Measurements from ENCODE around the gene FBXO41.

FBXO41 gene

DNA sequence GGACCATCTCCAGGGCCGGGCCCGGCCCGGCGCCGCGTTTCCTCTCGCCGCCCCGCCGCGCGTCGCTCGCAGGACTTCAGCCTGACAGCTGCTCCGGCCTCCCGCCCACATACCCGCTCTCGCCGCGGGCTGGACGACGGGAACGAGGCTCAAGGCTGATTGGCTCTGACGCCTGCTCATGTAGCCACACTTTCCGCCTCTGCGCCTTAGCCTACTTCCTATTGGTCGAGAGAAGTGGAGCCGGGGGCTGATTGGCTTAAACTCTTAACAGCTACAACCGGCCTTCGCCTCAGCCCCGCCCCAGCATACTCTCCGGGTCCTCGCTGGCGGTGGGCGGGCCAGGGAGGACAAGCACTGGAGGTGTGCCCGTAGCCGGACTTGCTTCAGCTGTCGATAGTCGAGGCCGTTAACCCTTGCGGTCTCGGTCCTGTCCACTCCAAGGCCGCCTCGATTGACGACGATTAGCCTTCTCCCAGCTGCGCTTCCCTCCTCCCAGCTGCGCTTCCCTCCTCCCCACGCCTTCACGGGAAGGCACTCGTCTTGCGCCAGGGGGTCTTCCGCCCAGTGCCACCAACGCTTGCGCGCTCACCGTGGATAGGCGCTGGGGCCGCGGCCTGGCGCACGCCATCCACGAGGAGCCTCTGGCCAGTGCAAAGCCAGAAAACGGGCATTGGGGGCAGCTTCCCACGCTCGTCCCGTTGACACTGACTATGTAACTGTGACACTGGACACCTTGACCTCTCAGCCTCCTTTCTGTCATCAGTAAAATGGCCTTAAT is 50.9 kb downstream of the FBXO41 start, which contains the start of gene PRADC1 (continued):
- TF ChIP-seq ZNF274 (IDR thresholded peaks at IDR 0.05; ENCODE audit: low read length) (no peak), ZNF274 (tag by site-specific recombination; IDR thresholded peaks at IDR 0.05; ENCODE audit: borderline replicate concordance) (no peak), ZNF76 (tag by site-specific recombination; IDR thresholded peaks at IDR 0.05; ENCODE audit: borderline replicate concordance, low read depth) (peak; percentile 65; the same call in 1 of the 2 replicates), ZNF10 (tag by site-specific recombination; IDR thresholded peaks at IDR 0.05) (no peak; the same call in 1 of the 2 replicates), ZNF324 (tag by site-specific recombination; IDR thresholded peaks at IDR 0.05) (peak; percentile 56; the same call in 1 of the 2 replicates), ZNF19 (tag by site-specific recombination; IDR thresholded peaks at IDR 0.05; ENCODE audit: low read depth) (no peak), ZFP3 (tag by site-specific recombination; IDR thresholded peaks at IDR 0.05; ENCODE audit: low read depth) (no peak), WT1 (tag by site-specific recombination; IDR thresholded peaks at IDR 0.05) (peak; percentile 41; the same call in 1 of the 2 replicates), ZNF776 (tag by site-specific recombination; IDR thresholded peaks at IDR 0.05; ENCODE audit: borderline replicate concordance) (no peak), RBAK (tag by site-specific recombination; IDR thresholded peaks at IDR 0.05) (no peak), ZNF24 (tag by site-specific recombination; IDR thresholded peaks at IDR 0.05) (no peak), KLF8 (tag by site-specific recombination; IDR thresholded peaks at IDR 0.05) (peak; percentile 59), ZNF391 (tag by site-specific recombination; IDR thresholded peaks at IDR 0.05; ENCODE audit: borderline replicate concordance, low read depth) (peak; percentile 82; the same call in 1 of the 2 replicates), ZSCAN23 (tag by site-specific recombination; IDR thresholded peaks at IDR 0.05) (peak; percentile 10; the same call in 1 of the 2 replicates), ZNF423 (tag by site-specific recombination; IDR thresholded peaks at IDR 0.05) (peak; percentile 59; the same call in 1 of the 2 replicates), ZNF433 (tag by site-specific recombination; IDR thresholded peaks at IDR 0.05; ENCODE audit: low read depth) (no peak), GLIS2 (tag by site-specific recombination; IDR thresholded peaks at IDR 0.05) (peak; percentile 99), ZNF837 (tag by site-specific recombination; IDR thresholded peaks at IDR 0.05) (no peak)
- TF ChIP-seq, protein P1, sequence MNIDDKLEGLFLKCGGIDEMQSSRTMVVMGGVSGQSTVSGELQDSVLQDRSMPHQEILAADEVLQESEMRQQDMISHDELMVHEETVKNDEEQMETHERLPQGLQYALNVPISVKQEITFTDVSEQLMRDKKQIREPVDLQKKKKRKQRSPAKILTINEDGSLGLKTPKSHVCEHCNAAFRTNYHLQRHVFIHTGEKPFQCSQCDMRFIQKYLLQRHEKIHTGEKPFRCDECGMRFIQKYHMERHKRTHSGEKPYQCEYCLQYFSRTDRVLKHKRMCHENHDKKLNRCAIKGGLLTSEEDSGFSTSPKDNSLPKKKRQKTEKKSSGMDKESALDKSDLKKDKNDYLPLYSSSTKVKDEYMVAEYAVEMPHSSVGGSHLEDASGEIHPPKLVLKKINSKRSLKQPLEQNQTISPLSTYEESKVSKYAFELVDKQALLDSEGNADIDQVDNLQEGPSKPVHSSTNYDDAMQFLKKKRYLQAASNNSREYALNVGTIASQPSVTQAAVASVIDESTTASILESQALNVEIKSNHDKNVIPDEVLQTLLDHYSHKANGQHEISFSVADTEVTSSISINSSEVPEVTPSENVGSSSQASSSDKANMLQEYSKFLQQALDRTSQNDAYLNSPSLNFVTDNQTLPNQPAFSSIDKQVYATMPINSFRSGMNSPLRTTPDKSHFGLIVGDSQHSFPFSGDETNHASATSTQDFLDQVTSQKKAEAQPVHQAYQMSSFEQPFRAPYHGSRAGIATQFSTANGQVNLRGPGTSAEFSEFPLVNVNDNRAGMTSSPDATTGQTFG (tag by site-specific recombination; IDR thresholded peaks at IDR 0.05; ENCODE audit: borderline replicate concordance) = no peak
- TF ChIP-seq, protein P2, sequence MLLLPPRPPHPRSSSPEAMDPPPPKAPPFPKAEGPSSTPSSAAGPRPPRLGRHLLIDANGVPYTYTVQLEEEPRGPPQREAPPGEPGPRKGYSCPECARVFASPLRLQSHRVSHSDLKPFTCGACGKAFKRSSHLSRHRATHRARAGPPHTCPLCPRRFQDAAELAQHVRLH (tag by site-specific recombination; IDR thresholded peaks at IDR 0.05) = no peak; the same call in 1 of the 2 replicates

DNA sequence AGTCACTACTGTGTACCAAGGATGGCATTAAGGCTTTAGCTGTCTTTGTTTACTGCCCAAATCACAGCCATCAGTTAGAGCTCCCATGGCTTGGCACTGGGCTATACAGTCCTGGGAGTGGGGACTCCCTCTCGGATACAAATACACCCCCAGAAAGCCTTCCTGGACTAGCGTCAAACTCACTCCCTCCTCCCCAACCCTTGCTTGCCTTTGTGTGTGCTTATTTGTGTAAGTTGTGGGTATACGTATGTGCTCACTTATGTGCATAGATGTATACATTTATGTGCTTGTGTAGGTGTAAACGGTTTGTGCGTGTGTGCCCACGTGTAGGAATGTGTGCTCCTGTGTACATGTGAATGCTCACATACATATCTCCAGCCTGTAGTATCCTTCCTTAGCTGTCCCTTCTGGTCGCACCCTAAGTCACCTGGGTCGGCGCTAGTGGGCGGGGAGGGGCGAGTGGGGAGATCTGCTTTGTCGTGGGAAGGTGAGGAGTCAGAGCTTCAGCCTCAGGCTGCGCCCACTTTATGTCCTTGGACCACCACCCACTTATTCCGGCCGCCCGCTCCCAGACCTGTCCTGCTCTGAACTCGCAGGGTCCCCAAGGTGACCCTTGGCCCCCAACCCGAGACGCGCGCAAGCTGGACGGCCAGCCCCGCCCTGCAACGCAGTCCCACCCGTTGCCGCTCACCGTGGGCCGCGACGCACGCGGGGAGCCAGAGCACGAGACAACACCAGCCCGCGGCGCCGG is 51.7 kb downstream of the FBXO41 start:
- POLR2A ChIA-PET = interaction anchor here (0.6 to 3.7 kb wide), 15 partner anchors 8 to 154 kb away, joined by 3 to 33 read pairs (median 12); partner anchors contain the start of genes ALMS1 and FBXO41
- Histone ChIP-seq H3K4me1 (ENCODE audit: control insufficient read depth, insufficient read depth, low read length) (peaks cover 12% of the 10 kb centered on the region; the same call in 1 of the 2 replicates), H3K27ac (ENCODE audit: extremely low read depth, low read depth, low read length) (no peak overlapping the region), H3K4me3 (ENCODE audit: low read depth, low read length) (peak overlapping the region; percentile 71), H3K36me3 (ENCODE audit: control insufficient read depth in 2 of 2, insufficient read depth in 1 of 2, low read length in 2 of 2) (peaks cover 6 to 46% of the 10 kb centered on the region in 2 experiments; a peak in 2 of 3 replicates), H3K9me3 (ENCODE audit: control insufficient read depth, insufficient read depth, low read depth, low read length) (no peaks in the 10 kb centered on the region)
- CTCF ChIA-PET = interaction anchor here (0.7 to 2.0 kb wide), 3 partner anchors 20 to 332 kb away, joined by 3 to 11 read pairs (median 6); no protein-coding TSS in a partner anchor
- no peak for TF ChIP-seq SCRT1 (tag by site-specific recombination; IDR thresholded peaks at IDR 0.05; ENCODE audit: borderline replicate concordance)
- TF ChIP-seq ZNF561 (tag by site-specific recombination; IDR thresholded peaks at IDR 0.05; ENCODE audit: borderline replicate concordance) = peak; percentile 33; the same call in 1 of the 2 replicates
- TF ChIP-seq EGR2 (tag by site-specific recombination; IDR thresholded peaks at IDR 0.05; ENCODE audit: low read depth) = peak; percentile 55; the same call in 1 of the 2 replicates
- TF ChIP-seq ZFHX2 (tag by site-specific recombination; conservative IDR thresholded peaks at IDR 0.05) = peak; percentile 71
- TF ChIP-seq ZNF792 (tag by site-specific recombination; IDR thresholded peaks at IDR 0.05) = 0 out of 2 replicates have a peak, but pooled peaks have one; percentile 47
- TF ChIP-seq ZNF768 (tag by site-specific recombination; IDR thresholded peaks at IDR 0.05) = no peak
- no peak for TF ChIP-seq ZBTB17 (tag by site-specific recombination; IDR thresholded peaks at IDR 0.05)
- TF ChIP-seq, protein P3, sequence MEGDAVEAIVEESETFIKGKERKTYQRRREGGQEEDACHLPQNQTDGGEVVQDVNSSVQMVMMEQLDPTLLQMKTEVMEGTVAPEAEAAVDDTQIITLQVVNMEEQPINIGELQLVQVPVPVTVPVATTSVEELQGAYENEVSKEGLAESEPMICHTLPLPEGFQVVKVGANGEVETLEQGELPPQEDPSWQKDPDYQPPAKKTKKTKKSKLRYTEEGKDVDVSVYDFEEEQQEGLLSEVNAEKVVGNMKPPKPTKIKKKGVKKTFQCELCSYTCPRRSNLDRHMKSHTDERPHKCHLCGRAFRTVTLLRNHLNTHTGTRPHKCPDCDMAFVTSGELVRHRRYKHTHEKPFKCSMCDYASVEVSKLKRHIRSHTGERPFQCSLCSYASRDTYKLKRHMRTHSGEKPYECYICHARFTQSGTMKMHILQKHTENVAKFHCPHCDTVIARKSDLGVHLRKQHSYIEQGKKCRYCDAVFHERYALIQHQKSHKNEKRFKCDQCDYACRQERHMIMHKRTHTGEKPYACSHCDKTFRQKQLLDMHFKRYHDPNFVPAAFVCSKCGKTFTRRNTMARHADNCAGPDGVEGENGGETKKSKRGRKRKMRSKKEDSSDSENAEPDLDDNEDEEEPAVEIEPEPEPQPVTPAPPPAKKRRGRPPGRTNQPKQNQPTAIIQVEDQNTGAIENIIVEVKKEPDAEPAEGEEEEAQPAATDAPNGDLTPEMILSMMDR (tag by site-specific recombination; IDR thresholded peaks at IDR 0.05) = peak; percentile 66
- TF ChIP-seq BCL11B (tag by site-specific recombination; IDR thresholded peaks at IDR 0.05; ENCODE audit: low read depth) = no peak; the same call in 1 of the 2 replicates
- TF ChIP-seq, protein P4, sequence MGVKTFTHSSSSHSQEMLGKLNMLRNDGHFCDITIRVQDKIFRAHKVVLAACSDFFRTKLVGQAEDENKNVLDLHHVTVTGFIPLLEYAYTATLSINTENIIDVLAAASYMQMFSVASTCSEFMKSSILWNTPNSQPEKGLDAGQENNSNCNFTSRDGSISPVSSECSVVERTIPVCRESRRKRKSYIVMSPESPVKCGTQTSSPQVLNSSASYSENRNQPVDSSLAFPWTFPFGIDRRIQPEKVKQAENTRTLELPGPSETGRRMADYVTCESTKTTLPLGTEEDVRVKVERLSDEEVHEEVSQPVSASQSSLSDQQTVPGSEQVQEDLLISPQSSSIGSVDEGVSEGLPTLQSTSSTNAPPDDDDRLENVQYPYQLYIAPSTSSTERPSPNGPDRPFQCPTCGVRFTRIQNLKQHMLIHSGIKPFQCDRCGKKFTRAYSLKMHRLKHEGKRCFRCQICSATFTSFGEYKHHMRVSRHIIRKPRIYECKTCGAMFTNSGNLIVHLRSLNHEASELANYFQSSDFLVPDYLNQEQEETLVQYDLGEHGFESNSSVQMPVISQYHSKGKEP (tag by site-specific recombination; IDR thresholded peaks at IDR 0.05) = no peak

All from HEK293 (cell line).